Body of pancreas (tissue), 4 donors: ENCODE data around the gene PRKAA2. TPM values are rescaled to one million over a fixed set of nuclear protein-coding genes. Genes with fewer than 3 reads are reported as not detected.

Experiments
- ATAC-seq: fragments of 150-250 bp; one replicate; pipeline ENCODE4 v1.9.1; 2016
- DNase-seq, 4 donors: peaks; one replicate each; pipeline ENCODE4 v3.0.0-alpha.2; 2019
- H3K27ac ChIP-seq, 4 donors: fragments of 200-600 bp; sonication (generic); 1 replicate in 3 of 4; 2 replicates in 1 of 4; pipeline versions ENCODE4 v1.5.1 to v1.6.1; 2016 to 2019; ENCODE audit warnings: mild to moderate bottlenecking in 1 of 4, mixed read lengths in 1 of 4, moderate library complexity in 1 of 4
- H3K27me3 ChIP-seq, 2 donors: fragments of 200-600 bp; sonication (generic); one replicate each; pipeline ENCODE4 v1.6.0; 2016; ENCODE audit warnings: mild to moderate bottlenecking in 1 of 2
- H3K36me3 ChIP-seq, 2 donors: fragments of 200-600 bp; sonication (generic); replicated peaks in 1 of 2; 2 replicates each; pipeline ENCODE4 v1.5.1; 2016; ENCODE audit warnings: low read depth in 2 of 2; ENCODE audit not compliant: insufficient read depth in 1 of 2
- H3K4me1 ChIP-seq: fragments of 200-600 bp; sonication (generic); one replicate; pipeline ENCODE4 v1.6.0; 2016
- H3K4me3 ChIP-seq, 2 donors: fragments of 200-600 bp; sonication (generic); 1 replicate in 1 of 2; 2 replicates in 1 of 2; pipeline ENCODE4 v1.5.1; 2016 to 2019
- H3K9me3 ChIP-seq, 3 donors: fragments of 200-600 bp; sonication (generic); 1 replicate in 2 of 3; 2 replicates in 1 of 3; pipeline ENCODE4 v1.5.1; 2016
- CTCF ChIP-seq, 7 experiments: fragments of 450-650 bp in 4 of 7; fragments of 200-600 bp in 3 of 7; sonication (generic) in 3 of 7; IDR thresholded peaks; one replicate each; pipeline ENCODE4 v1.5.1; 2016 to 2019; ENCODE audit warnings: antibody characterized with exemption in 7 of 7
- POLR2A ChIP-seq, 3 donors: fragments of 450-650 bp; IDR thresholded peaks; one replicate each; pipeline ENCODE4 v1.6.1; 2016; ENCODE audit warnings: antibody characterized with exemption in 3 of 3, mild to moderate bottlenecking in 2 of 3
- WGBS, 2 donors: methylation state at CpG; one replicate each; pipeline ENCODE4 v1.1.5; 2017; 5-methylcytosine and 5-hydroxymethylcytosine counted together
- intact Hi-C: fragments of 100-400 bp; cut with DNase I; formaldehyde crosslinking; loops from one replicate; pipeline ENCODE4 v1.15.1; 2023
- total RNA-seq, 2 donors: library from RNA; depleted of rRNA; stranded (reverse); fragments of >200 nt; gene quantifications; one replicate each; pipeline ENCODE4 v1.1.0, GENCODE V29; 2016

The PRKAA2 gene
- total RNA-seq, 2 donors from 2014 or later: 3.3 to 7.5 TPM

- TF ChIP-seq CTCF (IDR thresholded peaks at IDR 0.05) (no peak), POLR2A (IDR thresholded peaks at IDR 0.05) (no peak)
- no peak overlapping the region for H3K4me3 ChIP-seq
- DNase-seq: no peak
- no peak overlapping the region for H3K27ac ChIP-seq
- 96% methylated on average over 3 of the region's 3 CpGs for WGBS, 2 donors
- H3K9me3 ChIP-seq: no peaks in the 10 kb centered on the region
- no peaks in the 10 kb centered on the region for H3K4me1 ChIP-seq
- H3K36me3 ChIP-seq: no peaks in the 10 kb centered on the region
- no peaks in the 10 kb centered on the region for H3K27me3 ChIP-seq
- intact Hi-C loops: no loop called here
- no peak for ATAC-seq
These were observed 18.7 kb downstream of the PRKAA2 start for GRCh38 chr1:56663846-56664245.

GRCh38 chr1:56665384-56665783 is 20.3 kb downstream of the PRKAA2 start:
- Histone ChIP-seq H3K9me3 (no peaks in the 10 kb centered on the region), H3K4me3 (no peak overlapping the region), H3K4me1 (no peaks in the 10 kb centered on the region), H3K27me3 (no peaks in the 10 kb centered on the region), H3K36me3 (no peaks in the 10 kb centered on the region), H3K27ac (no peak overlapping the region)
- TF ChIP-seq CTCF (IDR thresholded peaks at IDR 0.05) (no peak), POLR2A (IDR thresholded peaks at IDR 0.05) (no peak)
- ATAC-seq (no peak), DNase-seq (no peak)
- intact Hi-C loops: no loop called here
- 97% methylated on average over 1 of the region's 1 CpG for WGBS, 2 donors

- no peak for TF ChIP-seq POLR2A (IDR thresholded peaks at IDR 0.05)
- no peak for TF ChIP-seq CTCF (IDR thresholded peaks at IDR 0.05)
- H3K4me1 ChIP-seq: no peaks in the 10 kb centered on the region
- intact Hi-C loops: no loop called here
- no peaks in the 10 kb centered on the region for H3K9me3 ChIP-seq
- H3K4me3 ChIP-seq: no peak overlapping the region
- H3K27ac ChIP-seq: no peak overlapping the region
- ATAC-seq: no peak
- DNase-seq: no peak
- no peaks in the 10 kb centered on the region for H3K27me3 ChIP-seq
- H3K36me3 ChIP-seq: no peaks in the 10 kb centered on the region
- WGBS, 2 donors: 65 to 67% methylated on average over 3 of the region's 3 CpGs
These were observed 21.0 kb downstream of the PRKAA2 start for GRCh38 chr1:56666112-56666608.

- no peaks in the 10 kb centered on the region for H3K9me3 ChIP-seq
- H3K4me3 ChIP-seq: no peak overlapping the region
- DNase-seq (no peak), ATAC-seq (no peak)
- WGBS, 2 donors: 36 to 80% methylated on average over 2 of the region's 2 CpGs
- H3K27ac ChIP-seq: no peak overlapping the region
- no peaks in the 10 kb centered on the region for H3K4me1 ChIP-seq
- intact Hi-C loops: no loop called here
- H3K27me3 ChIP-seq: no peaks in the 10 kb centered on the region
- TF ChIP-seq CTCF (IDR thresholded peaks at IDR 0.05) (no peak), POLR2A (IDR thresholded peaks at IDR 0.05) (no peak)
- H3K36me3 ChIP-seq: no peaks in the 10 kb centered on the region
These were observed 25.2 kb downstream of the PRKAA2 start for GRCh38 chr1:56670350-56670749.

- DNase-seq (no peak), ATAC-seq (no peak)
- H3K9me3 ChIP-seq: no peaks in the 10 kb centered on the region
- no peaks in the 10 kb centered on the region for H3K4me1 ChIP-seq
- 93 to 94% methylated on average over 4 of the region's 4 CpGs for WGBS, 2 donors
- no peak overlapping the region for H3K4me3 ChIP-seq
- intact Hi-C loops: no loop called here
- H3K27me3 ChIP-seq: no peaks in the 10 kb centered on the region
- H3K27ac ChIP-seq: no peak overlapping the region
- H3K36me3 ChIP-seq: no peaks in the 10 kb centered on the region
- TF ChIP-seq POLR2A (IDR thresholded peaks at IDR 0.05) (no peak), CTCF (IDR thresholded peaks at IDR 0.05) (no peak)
These were observed 26.0 kb downstream of the PRKAA2 start for GRCh38 chr1:56671085-56671484.
